Measurements from ENCODE around the gene GLIS1.
"Not testable (repeated sequence)": the region's sequence is repeated elsewhere in the genome, so short reads cannot be mapped to it uniquely, and the experiment has no call there.

Gene GLIS1

DNA sequence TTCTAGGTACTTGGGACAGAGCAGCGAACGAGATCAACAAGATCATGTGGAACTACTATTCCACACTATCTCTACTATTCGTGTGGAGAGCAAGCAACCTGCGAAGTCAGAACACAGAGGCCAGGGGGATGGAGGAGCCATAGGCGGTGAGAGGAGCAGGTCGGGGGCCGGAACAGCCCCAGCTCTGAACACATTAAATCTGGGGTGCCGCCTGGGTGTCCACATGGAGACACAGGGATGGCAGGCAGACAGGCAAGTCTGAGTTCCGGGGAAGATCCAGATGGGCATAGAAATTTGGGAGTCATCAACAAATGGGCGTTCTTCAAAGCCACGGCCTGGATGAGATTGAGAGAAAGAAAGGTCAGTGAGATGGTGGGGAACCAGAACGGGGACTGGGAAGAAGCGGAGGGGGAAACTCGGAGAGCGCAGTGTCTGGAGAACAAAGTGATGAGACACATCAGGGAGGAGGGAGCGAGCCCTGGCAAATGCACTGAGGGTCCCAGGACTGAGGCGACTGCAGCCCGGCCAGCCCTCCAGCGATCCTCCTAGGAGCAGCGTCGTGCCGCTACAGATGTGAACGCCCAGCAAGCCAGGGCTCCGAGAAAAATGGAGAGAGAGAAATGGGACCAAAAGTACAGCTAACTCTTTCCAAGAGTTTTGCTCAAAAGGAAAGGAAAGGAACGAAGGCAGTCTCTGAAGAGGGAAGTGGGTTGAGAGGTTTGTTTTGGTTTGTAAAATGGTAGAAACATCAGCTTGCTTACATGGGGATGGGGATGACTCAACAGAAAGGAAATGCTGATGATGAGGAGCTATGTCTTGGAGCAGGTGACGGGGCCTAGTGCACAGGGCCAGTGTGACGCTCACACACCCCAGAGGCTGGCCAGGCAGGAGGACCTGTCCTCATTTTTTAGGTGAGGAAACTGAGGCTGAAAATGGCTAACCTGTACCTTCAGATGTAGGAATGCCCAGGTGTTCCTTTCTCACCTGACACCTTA is 84.5 kb downstream of the GLIS1 start:
- DNase-seq (ENCODE audit: low read depth in 2 of 2): no peak

DNA sequence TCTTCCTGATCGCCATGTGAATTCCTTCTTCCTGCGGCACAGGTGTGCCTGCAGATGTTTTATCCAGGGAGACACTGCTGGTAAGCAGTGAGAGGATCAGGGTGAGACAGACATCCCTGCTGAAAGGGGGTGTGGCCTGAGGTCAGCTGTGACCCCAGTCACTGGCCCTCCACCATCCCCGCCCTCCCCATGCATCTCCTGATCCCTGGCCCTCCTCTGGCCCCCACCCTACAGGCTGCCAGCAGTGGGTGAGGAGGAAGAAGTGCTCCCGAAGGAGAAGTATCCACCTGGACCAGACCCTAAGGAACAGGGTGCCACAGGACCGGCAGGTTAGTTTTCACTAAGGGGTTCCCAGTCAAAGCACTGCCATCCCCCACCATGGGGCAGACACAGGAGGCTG is 85.3 kb downstream of the GLIS1 start:
- no peak for DNase-seq (ENCODE audit: low read depth in 2 of 2)

DNA sequence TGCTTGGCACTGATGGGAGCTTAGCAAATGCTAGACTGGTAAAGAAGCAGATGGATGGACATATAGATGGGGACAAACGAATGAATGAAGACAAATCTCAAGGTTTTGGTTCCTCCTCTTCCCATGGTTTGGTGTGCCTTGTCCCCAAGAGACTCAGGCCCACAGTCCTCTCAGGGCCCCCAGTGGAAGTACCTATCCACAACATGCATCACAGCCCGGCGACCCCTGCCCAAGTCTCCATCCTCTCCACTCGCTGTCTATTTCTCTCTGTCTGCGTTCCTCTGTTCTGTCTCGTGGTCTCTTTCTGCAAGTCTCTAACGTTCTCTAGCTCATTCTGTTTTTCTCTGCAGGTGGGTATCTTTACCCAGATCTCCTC is 85.8 kb downstream of the GLIS1 start:
- DNase-seq (ENCODE audit: low read depth in 2 of 2): no peak

GRCh38 chr1:53652441-53653199 is 86.3 kb downstream of the GLIS1 start:
- DNase-seq (ENCODE audit: low read depth in 2 of 2): no peak

GRCh38 chr1:53651356-53651755 is 87.6 kb downstream of the GLIS1 start:
- no peak for DNase-seq (ENCODE audit: low read depth in 2 of 2)

GRCh38 chr1:53648516-53648915 is 90.4 kb downstream of the GLIS1 start:
- no peak for DNase-seq (ENCODE audit: low read depth in 2 of 2)

DNA sequence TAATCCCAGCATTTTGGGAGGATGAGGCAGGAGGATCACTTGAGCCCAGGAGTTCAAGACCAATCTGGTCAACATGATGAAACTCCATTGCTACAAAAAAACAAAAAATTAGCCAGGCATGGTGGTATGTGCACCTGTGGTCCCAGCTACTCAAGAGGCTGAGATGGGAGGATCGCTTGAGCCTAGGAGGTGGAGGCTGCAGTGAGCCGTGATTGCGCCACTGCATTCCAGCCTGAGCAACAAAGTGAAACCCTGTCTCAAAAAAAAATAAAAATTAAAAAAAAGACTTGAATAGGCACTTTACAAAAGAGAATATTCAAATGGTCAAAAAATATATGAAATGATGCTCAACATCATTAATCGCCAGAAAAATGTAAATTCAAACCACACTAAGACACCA is 91.0 kb downstream of the GLIS1 start:
- DNase-seq (ENCODE audit: low read depth in 2 of 2): not testable (repeated sequence)

GRCh38 chr1:53646732-53647131 is 92.2 kb downstream of the GLIS1 start:
- no peak for DNase-seq (ENCODE audit: low read depth in 2 of 2)

GRCh38 chr1:53645690-53646078 is 93.3 kb downstream of the GLIS1 start:
- DNase-seq (ENCODE audit: low read depth in 2 of 2): no peak

DNA sequence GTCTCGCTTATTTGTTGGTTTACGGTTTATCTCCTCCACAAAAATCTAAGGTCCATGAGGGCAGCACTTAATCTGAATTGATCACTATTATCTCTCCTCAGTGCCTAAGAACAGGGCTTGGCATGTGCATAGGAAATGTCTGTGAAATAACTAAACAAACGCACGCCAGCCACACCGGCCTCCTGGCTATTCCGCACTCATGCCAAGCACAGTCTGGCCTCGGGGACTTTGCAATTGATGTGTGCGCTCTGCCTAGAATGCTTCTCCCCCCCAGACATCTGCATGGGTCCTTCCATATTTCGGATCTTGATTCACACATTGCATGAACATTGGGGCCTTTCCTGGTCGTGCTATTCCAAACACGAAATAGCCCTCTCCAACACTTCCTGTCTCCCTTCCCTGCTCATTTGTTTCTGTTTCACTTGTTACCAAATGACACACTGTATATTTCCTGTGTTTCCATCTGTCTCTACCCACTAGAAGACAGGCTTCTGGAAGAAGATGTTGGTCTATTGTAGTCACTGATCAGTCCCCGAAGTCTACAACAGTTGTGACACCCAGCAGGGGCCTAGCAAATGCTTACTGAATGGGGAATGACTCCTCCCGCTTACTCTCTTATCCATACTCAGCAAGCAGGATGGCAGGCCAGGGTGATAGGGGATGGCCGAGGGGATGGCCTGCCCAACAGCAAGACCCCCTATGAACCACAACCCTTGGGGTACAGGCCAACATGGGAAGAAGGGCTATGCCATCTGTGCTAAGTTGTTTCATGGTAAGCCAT is 93.9 kb downstream of the GLIS1 start:
- no peak for DNase-seq (ENCODE audit: low read depth in 2 of 2)

- no peak for DNase-seq (ENCODE audit: low read depth in 2 of 2)
Observed at GRCh38 chr1:53644496-53644895, 94.5 kb downstream of the GLIS1 start.

DNA sequence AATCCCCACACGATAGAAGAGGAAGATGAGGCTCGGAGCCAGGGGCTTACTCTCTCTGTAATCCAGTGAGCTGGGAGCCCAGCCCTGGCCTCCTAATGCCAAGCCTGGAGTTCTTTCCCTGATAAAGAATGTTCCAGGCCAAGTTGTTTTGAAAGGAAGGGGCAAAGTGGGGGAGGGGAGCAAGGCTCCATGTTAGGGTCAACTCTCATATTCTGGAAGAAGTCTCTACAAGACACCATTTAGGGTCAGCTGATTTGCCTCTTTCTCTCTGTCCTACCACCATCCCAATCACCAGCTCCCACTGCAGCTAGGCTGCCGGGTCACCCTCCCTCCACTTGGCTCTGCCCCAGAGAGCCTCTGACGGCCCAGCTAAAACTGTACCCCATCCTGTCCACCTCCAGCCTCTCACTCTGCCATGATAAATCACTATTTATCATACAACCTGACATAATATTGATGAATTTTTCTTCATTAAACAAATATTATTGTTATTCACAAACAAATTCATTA is 95.0 kb downstream of the GLIS1 start:
- DNase-seq (ENCODE audit: low read depth in 2 of 2): no peak

DNA sequence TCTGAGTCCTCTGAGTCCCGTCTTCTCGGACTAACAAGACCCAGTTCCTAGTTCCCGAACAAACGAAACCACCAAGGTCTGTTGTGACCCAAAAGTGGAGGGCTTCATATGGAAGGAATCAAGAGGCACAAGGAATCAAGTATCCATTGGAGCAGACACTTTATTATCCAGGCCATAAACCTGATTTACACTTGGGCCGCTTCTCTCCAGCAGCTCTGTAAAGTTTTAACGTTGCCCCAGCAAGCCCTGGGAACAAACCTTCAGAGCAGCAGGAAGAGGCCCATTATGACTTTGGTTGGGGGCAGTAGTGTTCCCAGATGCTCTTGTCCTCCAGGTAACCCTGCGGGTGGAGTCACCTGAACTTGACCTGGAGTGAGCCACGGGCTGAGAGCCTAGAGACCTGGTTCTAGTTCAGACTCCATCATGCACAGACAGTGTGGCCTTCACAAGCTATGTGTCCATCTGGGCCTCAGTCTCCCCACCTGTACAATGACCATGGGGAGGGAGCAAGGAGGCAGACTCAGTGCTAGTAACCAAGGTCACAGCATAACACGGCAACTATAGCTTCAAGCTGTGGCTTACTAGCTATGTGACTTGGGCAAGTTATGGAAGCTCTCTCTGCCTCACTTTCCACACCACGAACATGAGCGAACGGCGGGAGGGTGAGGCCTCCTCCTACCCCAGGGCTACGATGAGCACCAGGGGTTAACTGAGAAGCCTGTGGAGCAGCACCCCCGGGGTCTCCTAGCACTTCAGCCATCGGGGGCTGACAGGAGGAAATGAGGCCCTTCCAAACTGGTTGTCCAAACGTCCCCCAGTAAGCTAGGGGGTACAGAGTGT is 95.7 kb downstream of the GLIS1 start:
- no peak for DNase-seq (ENCODE audit: low read depth in 2 of 2)

GRCh38 chr1:53642607-53643006 is 96.4 kb downstream of the GLIS1 start:
- no peak for DNase-seq (ENCODE audit: low read depth in 2 of 2)

DNA sequence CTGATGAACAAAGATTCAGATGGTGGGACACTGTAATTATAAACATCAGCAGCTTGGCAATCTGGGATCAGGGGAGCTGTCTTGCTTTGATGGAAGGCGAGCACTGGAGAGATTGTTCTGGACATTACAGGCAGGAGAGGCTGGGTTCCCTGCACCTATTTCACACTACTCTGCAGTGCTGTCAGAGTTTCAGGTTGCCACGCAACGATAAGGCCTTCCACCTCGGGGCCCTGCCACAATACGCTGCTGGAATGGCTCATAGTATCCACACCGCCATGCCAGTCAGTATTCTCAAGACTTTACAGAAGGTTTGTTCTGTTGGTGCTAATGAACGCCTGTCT is 96.8 kb downstream of the GLIS1 start:
- DNase-seq (ENCODE audit: low read depth in 2 of 2): no peak

- no peak for DNase-seq (ENCODE audit: low read depth in 2 of 2)
Observed at GRCh38 chr1:53641481-53642214, 97.3 kb downstream of the GLIS1 start.

- DNase-seq (ENCODE audit: low read depth in 2 of 2): no peak
Observed at GRCh38 chr1:53640701-53641075, 98.3 kb downstream of the GLIS1 start.

DNA sequence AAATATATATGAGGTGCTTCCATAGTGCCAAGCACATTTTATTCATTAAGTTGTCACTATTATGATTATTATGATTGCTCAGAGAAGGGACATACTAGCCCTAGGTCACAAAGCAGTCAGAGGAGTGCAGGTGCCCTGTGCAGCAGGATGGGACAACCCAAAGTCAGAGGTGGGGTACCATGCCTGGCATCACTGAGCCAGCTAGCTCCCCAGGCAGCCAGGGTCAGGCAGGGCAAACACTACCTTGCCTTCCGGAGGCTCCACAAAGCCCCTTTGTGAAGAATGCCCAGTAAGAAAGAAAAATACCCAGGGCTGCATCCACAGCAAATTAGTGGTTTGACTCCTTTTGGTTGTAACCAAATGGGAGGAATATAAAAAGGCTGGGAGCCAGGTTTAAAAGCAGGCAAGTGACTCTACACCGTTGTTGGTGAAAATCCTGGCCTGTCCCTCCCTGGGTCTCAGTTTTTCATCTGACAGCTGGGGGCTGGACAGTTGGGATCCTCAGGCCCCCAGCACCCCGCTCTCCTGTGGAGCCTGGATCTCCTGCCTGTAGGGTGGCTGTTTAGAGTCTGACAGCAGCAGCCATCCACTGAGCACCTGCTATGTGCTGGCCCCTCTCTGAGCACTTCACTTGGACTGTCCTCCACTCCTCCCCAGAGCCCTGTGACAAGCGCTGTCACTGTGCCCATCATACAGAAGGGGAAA is 98.8 kb downstream of the GLIS1 start:
- no peak for DNase-seq (ENCODE audit: low read depth in 2 of 2)

- no peak for DNase-seq (ENCODE audit: low read depth in 2 of 2)
Observed at GRCh38 chr1:53639251-53639763, 99.7 kb downstream of the GLIS1 start.

All from activated CD4-positive, alpha-beta T cell treated with anti-CD3 and anti-CD28 coated beads for 24 hours (primary cell).